ENCODE results near the gene ZSCAN10.

DNA sequence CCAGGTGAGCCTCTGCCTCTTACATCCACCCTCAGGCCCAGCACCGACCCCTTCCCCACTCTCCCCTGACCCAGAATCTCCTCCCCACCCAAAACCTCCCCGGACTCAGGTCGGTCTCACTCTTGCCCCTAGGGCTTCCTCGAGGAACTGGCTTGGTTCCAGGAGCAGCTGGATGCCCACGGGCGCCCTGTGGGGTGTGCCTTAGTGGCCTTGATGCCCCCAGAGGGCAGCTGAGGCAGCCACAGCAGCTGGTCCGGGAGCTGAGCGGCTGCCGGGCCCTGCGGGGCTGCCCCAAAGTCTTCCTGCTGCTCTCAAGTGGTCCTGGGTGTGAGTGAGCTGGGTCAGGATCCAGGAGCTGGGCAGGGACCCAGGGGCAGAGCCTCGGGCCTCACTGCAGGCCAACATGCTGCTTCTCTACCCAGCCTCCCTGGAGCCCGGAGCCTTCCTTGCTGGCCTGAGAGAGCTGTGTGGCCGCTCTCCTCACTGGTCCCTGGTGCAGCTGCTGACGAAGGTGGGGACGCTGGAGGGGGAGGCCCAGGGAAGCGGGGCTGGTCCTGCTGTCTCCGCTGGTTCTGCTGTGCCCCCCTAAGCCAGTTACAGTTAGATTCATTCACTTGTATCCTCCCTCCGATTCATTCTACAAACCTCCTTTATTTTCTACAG lies 45.4 kb upstream of the ZSCAN10 start:
- TF ChIP-seq EZH2 (IDR thresholded peaks at IDR 0.05) (no peak), POLR2AphosphoS5 (IDR thresholded peaks at IDR 0.05; ENCODE audit: borderline replicate concordance, low read depth, low read length) (no peak)

All from SK-N-MC (cell line).